Activated CD4-positive, alpha-beta T cell treated with anti-CD3 and anti-CD28 coated beads, Interleukin-2, amount 50 U/mL, for 48 hours (primary cell): ENCODE measurements around the gene ZBTB46.

ENCODE experiments used
- DNase-seq, 2 experiments: peaks; one replicate each; pipeline ENCODE4 v3.0.0-alpha.2; 2020

The ZBTB46 gene

DNA sequence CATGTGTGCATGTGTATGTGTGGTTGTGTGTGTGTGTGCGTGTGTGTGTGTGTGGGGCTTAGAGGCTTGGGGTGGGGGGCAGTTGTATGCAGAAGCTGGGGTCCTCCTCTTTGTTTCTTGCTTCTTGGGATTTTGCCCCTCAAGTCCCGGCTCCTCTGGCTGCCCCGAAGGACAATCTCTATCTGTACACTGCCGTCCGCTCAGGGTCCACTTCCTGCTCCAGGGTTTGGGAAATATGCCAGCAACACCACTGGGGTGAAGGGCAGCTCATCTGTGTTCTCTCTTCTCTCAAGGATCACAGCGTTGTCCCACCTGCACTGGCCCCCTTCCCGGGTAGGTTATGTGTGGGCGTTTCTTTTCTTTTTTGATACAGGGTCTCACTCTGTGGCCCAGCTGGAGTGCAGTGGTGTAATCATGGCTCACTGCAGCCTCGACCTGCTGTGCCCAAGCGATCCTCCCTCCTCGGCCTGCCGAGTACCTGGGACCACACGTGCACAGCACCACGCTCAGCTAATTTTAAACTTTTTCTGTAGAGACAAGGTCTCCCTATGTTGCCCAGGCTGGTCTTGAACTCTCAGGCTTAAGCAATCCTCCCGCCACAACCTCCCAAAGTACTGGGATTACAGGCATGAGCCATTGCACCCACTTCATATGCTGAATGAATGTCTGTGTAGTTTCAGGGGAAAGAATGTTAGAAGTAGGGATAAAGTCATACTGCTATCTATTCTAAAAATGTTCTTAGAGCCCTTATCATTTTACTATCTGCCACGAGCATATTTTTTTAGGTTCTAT lies 65.8 kb downstream of the ZBTB46 start:
- DNase-seq, result no peak

DNA sequence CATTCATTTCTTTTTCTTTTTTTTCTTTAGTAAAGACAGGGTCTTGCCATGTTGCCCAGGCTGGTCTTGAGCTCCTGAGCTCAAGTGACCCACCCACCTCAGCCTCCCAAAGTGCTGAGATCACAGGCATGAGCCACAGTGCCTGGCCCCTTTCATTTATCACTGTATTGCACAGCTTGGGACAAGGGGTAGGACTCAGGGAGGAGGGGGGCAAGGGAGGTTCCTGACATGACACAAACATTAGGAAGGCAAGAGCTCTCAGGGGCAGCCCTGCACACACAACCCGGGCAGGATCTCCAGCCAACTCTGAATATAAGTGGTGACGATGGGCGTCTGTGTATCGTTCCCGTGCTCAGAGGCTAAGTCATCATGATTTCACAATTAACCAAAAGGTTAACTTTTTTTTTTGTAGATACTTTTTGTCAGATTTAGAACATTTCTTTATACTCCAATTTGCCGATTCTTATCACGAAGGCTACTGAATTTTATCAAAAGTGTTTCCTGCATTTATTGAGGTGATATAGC lies 71.6 kb downstream of the ZBTB46 start:
- no peak for DNase-seq

DNA sequence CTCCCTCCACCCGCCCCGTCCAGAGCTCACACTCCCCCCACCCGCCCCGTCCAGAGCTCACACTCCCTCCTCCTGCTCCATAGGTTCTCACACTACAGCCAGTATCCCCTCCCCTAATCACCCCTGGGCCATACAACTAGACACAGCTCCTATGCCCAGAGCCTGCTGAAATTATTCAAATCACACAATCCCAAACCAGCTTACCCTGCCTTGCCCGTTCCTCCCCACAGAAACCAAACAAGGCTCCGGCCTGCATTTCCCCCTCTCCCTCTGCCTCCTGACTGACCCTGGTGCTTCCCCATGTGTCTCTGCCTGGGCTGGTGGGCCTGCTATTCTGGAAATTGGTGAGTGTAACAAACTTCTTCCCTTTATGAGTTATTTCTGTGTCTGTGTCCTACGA lies 72.9 kb downstream of the ZBTB46 start:
- no peak for DNase-seq

DNA sequence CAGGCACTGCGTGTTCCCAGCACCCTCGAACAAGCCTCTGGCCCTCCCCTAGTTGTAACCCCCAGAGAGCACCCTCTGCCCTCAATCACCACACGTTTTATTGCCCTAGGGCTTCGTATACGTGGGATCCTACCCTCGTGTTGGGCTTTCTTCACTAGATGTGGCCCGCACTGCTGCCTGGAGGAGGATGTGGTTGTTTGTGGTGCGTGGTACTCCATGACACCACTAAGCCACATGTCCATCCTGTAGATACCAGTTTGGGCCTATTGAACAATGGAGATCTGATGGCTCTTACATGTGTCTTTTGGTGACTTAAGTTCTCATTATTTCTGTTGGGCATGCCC lies 74.4 kb downstream of the ZBTB46 start:
- no peak for DNase-seq

DNA sequence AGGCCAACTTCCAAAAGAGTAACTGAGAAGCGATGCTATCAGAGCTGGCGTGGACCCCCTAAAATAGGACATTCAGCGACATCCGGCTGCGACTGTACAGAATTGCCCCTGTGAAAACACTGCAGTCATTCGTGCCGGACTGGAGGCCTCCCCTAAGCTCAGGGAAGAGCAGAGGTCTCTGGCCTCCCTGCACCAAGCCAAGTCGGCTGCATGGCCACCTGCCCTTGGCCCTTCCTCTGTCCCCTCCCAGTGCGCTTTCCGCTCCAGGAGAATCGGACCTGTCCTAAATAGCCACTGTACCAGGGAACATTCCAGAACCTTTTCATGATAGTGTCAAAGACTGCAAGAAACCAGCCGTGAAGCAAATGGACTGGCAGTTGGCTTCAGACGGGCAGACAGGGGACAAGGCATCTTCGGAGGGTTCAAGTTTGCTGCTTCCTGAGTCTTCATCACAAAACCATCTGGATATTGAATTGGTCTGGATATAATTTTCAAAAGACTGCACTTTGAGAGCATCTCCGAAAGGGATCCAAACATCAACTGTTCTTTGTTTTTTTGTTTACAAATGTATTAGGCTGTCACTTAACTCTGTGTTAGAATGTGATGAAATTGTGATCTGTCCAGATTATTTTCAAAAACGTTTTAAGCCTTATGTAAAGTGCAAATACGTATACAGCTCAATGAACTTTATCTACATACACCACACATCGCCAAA lies 75.0 kb downstream of the ZBTB46 start:
- DNase-seq, result no peak

DNA sequence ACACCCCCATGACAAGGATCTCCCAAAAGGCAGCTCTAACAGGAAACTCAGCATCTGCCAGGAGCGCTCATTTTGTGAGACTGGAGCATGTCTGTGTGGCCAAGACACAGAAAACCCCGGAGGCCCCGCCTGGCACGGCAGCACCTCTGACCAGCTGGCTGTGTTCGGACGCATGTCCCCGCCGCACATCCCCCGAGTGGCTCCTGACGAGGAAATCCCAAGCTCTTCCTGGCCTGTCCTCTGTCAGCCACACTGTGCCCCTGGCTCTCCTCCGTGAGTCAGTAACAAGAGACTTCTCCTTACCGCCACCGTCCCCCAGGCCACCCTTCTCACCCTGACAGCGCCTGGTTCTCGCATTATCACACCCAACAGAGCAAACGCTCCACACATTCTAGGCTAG lies 77.1 kb downstream of the ZBTB46 start:
- no peak for DNase-seq

DNA sequence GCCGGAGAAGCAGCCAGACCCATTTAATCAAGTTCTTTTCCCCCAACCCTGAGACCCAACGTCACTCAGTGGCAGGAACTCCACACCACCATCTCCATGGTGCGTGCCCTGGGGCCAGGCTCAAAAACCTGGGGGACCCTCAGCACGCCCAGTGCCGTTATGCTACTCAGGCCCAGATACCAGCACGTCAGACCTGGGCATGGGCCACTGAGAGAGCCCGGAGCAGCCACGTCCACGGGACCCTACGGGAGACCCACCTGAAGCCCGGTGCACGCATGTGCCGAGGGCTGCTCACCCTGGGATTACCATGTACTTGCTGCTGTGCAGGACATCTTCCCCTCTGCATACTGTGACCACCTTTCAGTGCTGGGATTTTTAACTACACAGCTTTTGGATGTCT lies 77.7 kb downstream of the ZBTB46 start:
- DNase-seq, result no peak

DNA sequence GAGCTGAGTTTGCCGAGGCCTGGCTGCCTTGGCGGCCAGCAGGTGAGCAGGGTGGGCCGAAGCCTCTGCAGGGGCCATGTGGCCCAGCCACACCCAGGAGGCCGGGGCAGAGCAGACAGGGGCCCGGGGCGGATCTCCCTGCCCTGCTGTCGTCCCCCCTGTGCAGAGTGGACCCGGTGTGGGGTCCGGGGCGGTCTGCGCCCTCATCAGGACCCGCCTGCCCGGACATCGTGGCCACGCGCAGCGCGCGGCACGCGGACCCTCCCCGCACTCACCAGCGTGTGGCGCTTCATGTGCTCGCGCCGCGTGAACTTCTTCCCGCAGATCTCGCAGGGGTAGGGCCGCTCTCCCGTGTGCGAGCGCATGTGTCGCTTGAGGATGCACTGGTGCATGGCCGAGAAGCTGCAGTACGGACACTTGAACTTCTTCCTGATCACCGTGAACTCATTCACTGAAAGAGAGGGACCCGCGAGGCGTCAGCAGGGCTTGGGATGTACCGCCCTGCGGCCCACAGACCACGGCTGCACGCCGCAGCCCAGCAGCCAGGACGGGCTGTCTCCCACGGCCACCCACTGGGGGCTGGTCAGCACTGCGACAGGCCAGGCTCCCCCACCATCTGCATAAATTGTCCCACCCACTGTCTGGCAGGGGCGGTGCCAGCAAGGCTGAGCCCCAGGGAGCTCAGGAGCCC lies 78.5 kb downstream of the ZBTB46 start:
- no peak for DNase-seq

DNA sequence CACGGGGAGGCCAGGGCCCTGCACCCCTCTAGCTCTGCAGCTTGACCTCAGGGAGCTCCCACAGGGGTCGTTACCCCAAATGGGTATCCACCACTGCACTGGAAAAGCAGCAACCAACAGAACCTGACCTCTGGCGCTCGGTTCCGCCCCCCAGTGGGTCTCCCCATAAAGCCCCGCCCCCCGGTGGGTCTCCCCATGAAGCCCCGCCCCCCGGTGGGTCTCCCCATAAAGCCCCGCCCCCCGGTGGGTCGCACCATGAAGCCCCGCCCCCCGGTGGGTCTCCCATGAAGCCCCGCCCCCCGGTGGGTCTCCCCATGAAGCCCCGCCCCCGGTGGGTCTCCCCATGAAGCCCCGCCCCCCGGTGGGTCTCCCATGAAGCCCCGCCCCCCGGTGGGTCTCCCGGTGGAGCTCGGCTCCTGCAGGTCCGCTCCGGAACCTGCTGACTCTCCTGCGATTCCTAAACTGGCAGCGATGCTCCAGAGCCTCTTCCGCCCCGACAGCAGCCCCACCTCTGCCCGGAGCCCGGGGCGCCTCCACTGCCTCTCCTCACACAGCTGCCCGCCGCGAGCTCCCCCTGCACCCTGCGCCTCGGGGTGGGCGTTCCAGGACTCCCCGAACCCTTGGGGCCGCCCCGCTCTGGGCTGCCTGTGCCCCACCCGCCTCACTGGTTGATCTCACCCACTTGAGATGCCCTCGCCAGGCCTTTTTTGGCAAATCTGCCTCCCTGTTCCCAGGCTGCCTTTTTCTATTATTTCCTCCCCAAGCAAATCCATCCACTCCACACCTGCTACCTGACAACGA lies 79.4 kb downstream of the ZBTB46 start:
- peak; percentile 29 to 45 for DNase-seq

DNA sequence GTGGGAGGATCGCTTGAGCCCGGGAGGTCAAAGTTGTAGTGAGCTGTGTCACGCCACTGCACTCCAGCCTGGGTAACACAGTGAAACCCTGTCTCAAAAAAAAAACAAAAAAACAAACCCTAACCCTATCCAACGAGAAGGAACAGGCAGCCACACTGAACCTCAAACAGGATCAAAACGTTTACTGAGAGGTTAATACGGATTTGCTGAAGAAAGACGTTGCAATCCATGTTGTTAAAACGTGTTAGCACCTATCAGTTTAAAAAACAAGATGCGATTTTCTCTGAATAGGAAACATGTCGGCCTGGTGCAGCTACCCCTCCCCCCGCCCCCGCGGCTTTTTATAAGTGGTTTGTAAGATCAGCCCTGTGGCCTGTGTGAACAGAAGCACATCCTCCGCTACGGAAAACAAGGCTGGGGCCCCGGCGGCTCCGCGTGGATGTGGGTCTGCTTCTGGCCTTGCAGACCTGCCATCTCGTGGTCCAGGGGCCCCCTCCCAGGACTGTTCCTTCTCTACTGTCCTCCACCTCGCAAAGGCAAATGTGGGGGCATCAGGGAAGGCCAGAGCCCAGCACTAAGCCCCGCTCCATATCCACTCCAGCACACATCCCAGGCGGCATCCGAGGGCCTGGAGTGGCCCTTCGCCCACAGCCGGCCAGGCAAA lies 80.1 kb downstream of the ZBTB46 start:
- DNase-seq, result peak; percentile 67 to 71

DNA sequence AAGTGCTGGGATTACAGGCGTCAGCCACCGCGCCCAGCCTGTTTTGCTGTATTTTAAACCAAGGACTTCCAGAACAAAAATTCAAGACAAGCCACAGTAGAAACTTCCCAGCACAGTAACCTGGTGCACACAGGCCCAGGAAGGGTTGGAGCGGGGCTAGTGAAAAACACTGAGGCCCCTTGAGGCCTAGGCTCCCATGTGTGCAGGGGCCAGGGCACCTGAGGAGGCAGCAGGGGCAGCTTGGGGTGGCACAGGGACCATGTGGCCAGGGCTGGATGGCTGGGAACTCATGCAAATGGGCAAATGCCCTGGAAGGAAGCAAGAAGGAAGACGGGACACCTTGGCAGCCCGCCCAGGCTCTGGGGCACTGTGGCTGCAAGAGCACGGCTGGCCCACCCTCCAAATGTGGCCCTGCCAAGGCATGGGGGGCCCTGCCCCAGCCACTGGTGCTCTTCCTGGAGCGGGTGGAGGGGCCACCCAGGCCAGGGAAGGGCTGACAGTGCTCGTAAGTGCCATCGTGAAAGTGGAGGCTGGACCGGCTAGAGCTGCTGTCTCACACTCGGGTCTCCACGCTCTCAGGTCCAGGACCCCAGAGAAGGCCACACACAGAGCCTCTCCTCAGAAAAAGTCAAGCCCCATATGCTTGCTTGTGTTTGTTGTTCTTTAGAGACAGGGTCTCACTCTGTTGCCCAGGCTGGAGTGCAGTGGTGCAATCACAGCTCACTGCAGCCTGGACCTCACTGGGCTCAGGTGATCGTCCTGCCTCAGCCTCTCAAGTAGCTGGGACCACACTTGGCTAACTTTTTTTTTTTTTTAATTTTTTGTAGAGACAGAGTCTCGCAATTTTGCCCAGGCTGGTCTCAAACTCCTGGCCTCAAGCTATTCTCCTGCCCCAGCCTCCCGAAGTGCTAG lies 81.2 kb downstream of the ZBTB46 start:
- DNase-seq, result no peak

DNA sequence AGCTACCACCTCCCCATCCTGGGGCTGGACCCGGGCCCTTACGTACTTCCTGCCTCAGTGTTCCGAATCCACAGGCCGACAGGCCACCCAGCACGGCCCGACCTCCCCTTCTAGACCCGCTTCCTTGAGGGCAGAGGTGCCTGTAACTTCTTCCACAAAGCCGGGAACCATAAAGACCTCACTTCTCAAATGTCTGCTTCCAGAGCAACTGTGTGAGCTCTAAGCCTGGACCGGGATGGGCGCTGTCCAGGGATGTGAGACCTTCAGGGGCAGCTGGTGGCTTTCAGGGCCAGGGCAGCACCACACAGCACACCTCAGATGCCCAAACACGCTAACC lies 82.2 kb downstream of the ZBTB46 start:
- no peak for DNase-seq

DNA sequence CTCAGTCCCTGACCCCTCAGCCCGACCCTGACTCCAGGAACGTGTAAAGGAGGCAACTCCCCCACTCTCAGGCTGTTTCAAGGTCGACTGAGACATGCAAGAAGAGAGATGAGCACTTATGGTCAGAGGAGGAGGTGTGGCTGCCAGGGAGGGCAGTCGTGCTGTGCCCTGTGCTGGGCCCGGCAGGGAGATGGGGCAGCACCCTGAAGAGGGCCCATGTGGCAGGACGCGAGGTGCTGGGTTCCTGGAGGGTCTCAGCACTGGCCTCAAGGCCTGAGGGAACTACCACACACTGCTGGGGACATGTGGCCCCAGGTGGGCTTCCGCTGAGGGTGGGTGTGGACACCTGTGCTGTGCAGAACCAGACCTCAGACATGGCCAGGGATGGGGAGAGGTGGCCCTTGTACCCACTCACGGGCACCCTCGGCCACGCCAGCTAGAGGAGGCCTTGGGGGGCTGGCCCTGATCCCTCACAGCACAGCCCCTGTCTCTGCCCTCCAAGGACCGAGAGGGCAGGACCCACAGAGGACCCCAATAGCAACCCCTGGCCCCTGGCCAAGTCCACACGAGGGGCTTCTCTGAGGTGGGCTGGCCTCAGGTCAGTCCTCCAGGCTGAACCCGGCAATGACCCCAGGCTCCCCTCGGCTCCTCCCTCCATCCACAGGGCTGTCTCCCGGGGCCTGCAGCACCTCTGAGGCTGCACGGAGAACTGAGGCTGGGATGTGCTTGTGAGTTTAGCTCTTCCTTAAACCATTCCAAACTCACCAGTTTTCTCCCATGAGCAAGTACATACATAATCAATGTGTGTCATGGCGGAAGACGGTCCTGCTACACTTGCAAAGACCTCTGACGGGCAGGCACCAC lies 82.8 kb downstream of the ZBTB46 start:
- DNase-seq, result no peak

DNA sequence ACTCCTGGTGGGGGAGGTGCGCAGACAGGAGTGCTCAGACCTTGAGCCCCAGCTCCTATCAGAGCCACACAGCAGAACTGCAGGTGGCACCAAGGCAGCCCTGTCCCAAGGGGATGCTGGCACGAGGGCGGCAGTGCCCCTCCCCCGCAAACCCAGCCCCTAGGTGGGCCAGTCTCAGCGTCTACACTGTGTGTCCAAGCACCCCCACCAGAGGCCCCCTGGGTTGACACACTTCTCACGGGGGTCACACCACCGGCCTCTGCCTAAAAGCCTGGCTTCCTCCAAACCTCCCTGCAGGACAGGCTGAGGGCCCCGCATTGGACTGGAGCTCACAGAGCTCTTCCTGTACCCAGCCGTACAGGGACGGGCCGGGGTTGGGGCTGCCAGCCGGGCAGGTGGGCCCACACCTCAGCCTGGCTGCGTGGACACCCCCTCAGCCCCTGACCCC lies 83.4 kb downstream of the ZBTB46 start:
- no peak for DNase-seq

DNA sequence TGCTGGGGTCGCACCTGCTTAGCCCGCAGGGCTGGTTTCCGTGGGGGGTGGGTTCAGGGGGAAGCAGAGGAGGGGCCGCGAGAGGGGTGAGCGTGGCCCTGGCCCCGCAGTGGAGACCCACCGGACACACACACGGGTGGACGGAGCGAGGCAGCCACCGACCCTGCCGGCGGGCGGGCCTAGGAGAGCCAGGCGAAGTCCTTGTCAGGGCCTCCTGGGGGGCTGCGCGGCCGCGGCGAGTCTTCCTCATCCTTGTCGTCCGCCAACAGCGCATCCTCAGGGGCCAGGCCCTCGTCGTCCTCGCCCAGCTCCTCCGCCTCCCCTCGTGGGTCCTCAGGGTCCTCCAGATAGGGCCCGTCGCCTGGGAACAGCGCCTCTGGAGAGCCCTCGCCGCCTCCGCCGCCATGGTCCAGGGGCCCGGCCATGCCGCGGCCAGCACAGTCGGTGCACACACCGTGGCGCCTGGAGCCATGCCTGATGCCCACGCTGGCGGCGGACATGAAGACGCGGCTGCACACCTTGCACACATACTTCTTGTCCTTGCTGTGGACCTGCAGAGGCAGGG lies 84.2 kb downstream of the ZBTB46 start:
- no peak for DNase-seq

DNA sequence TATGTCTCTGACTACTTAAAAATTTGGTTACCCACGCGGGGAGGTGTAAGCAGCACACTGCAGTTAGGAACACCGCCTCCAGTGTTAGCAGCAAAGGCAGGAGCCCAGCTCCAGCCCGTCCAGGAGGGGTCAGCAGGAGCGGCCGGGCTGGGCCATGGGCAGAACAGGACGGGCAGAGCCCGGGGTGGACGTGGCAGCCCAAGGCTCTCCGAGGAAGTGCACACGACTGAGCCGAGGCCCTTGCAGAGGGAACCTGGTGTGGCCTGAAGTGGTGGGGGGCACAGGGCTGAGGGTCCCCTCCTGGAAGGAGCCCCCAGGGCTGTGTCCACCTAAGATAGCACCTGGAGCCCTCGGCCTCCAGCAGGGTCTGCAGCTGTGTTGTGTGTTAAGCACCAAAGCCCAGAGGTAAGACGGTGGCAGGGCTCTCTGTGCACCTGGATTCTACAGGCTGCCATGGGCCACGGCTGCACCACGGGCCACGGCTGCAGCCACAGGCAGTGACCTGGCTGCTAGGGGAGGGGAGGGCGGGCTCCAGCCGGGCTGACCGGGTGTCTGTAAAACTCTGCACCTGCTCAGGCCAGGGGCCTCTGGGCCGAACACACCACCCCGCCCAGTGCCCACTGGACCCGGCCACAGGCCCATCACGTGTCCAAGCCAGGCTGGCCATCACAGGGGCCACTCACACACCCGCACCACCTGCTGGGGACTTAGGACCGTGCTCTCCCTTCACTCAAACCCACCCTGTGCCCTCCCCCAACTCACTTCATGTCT lies 84.9 kb downstream of the ZBTB46 start:
- no peak for DNase-seq

DNA sequence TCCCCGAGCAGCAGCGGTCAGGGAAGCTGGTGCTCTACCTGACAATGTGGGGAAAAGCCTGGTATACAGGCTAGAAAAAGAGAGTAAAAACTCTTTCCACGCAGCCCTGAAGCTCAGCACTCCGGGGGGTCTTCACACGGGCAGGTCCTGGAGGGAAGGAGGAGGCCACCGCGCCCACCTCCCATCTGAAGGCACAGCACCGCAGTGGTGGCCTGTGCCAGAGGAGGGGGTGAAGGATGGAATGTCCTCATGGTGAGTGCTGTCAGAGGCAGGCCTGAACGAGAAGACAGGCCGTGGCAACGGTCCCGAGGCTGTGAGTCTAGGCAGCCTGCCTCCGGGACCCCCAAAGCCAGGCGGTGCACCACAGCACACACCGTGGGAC lies 85.6 kb downstream of the ZBTB46 start:
- DNase-seq, result no peak

DNA sequence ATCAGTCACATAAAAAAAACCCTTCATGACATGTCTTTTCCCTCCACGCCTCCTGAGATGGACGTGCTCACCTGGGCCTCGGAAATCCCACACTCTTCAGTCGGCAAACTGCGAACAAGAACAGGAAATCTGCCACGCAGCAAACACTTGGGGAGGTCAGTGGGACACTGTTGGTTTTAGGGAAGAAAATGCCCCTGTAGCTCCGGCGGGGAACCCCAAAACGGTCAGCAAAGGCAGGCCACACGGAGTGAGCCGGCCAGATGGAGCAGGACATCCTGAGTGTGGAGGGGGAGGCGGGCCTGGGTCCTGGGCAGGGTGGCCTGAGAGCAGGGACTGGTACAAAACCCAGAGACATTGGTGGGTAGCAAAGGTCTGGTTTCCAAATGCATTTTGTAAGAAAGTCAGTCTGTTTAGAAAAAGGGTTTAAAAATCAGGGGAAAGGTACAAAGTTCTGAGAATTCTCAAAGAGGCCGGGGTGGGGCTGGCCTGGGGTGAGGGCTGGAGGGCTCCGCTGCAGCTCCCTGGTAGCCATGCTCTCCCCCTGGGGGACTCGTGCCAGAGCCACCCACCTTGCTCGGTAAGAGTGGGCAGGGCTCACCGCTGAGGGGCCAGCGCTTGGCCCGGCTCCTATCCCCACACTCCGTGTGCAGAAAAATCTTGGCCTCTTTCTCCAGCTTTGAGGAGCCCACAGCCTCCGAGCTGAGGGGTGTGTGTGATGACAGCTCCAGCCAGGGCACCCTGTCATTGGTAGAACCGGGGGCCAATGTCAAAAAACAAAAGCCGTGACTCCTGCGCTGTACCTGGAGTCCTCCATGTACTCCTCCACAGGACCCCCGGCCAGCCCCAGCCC lies 86.3 kb downstream of the ZBTB46 start:
- no peak for DNase-seq
